Breast epithelium (tissue), 3 donors: ENCODE measurements around the gene MORF4L1.

Experiments
- POLR2A ChIP-seq: fragments of 450-650 bp; IDR thresholded peaks from one replicate; pipeline ENCODE4 v1.6.1; 2016; ENCODE audit warnings: antibody characterized with exemption, mild to moderate bottlenecking, moderate library complexity
- POLR2AphosphoS5 ChIP-seq, 3 donors: sonication (generic); formaldehyde crosslinking; IDR thresholded peaks; one replicate each; pipeline ENCODE4 v1.6.1; 2017; ENCODE audit warnings: antibody characterized with exemption in 3 of 3
- TF ChIP-seq, protein P1 (sequence below), 3 donors: fragments of 450-650 bp; IDR thresholded peaks; one replicate each; pipeline ENCODE4 v1.5.1; 2016 to 2017; ENCODE audit warnings: antibody characterized with exemption in 3 of 3, mild to moderate bottlenecking in 3 of 3, moderate library complexity in 3 of 3

DNA sequence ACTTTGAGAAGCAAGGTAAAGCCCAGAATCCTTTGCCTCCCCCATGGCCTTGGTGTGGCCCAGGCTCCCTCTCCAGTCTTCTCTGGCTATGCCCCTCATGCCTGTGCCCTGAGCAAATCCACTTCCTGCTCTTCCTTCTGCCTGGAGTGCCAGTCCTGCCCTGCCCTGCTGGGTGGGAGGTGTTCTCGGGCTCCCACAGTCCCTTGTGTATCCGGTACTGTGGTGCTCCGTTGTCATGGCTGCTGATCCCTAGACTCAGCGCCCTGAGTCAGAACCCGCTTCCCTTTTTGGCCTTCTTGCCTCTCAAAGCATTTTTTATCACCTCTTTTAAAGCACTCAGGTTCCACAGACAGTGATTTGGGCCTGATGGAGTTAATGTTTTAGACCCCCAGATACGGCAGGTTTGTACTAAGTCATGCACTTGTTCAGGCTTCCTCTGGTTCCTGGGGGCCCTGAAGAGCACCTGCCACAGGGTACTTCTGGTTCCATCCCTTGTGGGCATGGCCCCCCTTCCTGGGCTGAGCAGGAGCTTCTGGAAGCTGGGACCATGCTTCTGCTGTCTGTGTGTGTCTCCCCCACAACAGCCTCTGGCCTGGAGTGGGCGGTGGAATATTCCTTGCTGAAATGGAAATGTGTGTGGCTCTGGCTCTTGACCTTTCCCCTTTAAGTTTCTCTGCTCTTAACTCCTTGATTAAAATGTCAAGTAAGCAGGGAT lies 31.9 kb upstream of the MORF4L1 start:
- TF ChIP-seq, protein P1, sequence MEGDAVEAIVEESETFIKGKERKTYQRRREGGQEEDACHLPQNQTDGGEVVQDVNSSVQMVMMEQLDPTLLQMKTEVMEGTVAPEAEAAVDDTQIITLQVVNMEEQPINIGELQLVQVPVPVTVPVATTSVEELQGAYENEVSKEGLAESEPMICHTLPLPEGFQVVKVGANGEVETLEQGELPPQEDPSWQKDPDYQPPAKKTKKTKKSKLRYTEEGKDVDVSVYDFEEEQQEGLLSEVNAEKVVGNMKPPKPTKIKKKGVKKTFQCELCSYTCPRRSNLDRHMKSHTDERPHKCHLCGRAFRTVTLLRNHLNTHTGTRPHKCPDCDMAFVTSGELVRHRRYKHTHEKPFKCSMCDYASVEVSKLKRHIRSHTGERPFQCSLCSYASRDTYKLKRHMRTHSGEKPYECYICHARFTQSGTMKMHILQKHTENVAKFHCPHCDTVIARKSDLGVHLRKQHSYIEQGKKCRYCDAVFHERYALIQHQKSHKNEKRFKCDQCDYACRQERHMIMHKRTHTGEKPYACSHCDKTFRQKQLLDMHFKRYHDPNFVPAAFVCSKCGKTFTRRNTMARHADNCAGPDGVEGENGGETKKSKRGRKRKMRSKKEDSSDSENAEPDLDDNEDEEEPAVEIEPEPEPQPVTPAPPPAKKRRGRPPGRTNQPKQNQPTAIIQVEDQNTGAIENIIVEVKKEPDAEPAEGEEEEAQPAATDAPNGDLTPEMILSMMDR (IDR thresholded peaks at IDR 0.05): no peak
- TF ChIP-seq POLR2AphosphoS5 (IDR thresholded peaks at IDR 0.05) (no peak), POLR2A (no peak)
